PFSK-1 (cell line): ENCODE measurements around the gene MPPED1.
A peak's percentile ranks its signal among the peaks of the same experiment; 100 is the strongest.

Source experiments
- FOXP2 ChIP-seq: optimal IDR thresholded peaks from 2 replicates; pipeline ENCODE3; 2011; ENCODE audit warnings: borderline replicate concordance, control low read depth, inconsistent platforms; ENCODE audit not compliant: insufficient read depth; ENCODE audit errors: extremely low read length, extremely low read depth
- POLR2AphosphoS5 ChIP-seq: IDR thresholded peaks from 2 replicates; pipeline ENCODE4 v1.6.1; 2012; ENCODE audit warnings: low read depth, mild to moderate bottlenecking, control low read depth, low read length, moderate library complexity
- REST ChIP-seq, 2 experiments: IDR thresholded peaks; 2 replicates each; pipeline versions ENCODE4 v1.6.1 to v1.8.0; 2011 to 2012; ENCODE audit warnings: low read depth in 2 of 2, low read length in 2 of 2, control low read depth in 1 of 2, inconsistent platforms in 1 of 2, mild to moderate bottlenecking in 1 of 2, moderate library complexity in 1 of 2; ENCODE audit not compliant: insufficient read depth in 1 of 2
- SIN3A ChIP-seq: IDR thresholded peaks from 2 replicates; pipeline ENCODE4 v1.6.1; 2012; ENCODE audit warnings: mild to moderate bottlenecking, low read length, moderate library complexity, borderline replicate concordance; ENCODE audit not compliant: insufficient read depth
- TAF1 ChIP-seq: IDR thresholded peaks from 2 replicates; pipeline ENCODE4 v1.6.1; 2012; ENCODE audit warnings: low read length, control low read depth, borderline replicate concordance; ENCODE audit not compliant: insufficient read depth

MPPED1 gene

GRCh38 chr22:43384863-43385262 lies 27.0 kb upstream of the MPPED1 start:
- no peak for TF ChIP-seq REST (IDR thresholded peaks at IDR 0.05; ENCODE audit: insufficient read depth in 1 of 2, low read depth in 2 of 2, low read length in 2 of 2)
- TF ChIP-seq FOXP2 = no peak
- no peak for TF ChIP-seq TAF1
- TF ChIP-seq POLR2AphosphoS5 = no peak
- TF ChIP-seq SIN3A = no peak

- TF ChIP-seq SIN3A = no peak
- no peak for TF ChIP-seq REST (IDR thresholded peaks at IDR 0.05; ENCODE audit: insufficient read depth in 1 of 2, low read depth in 2 of 2, low read length in 2 of 2)
- no peak for TF ChIP-seq POLR2AphosphoS5
- TF ChIP-seq FOXP2 = no peak
- TF ChIP-seq TAF1 = no peak
Observed at GRCh38 chr22:43385770-43386641, 25.8 kb upstream of the MPPED1 start.

- TF ChIP-seq FOXP2 (no peak), TAF1 (no peak), POLR2AphosphoS5 (no peak), SIN3A (no peak), REST (IDR thresholded peaks at IDR 0.05; ENCODE audit: insufficient read depth in 1 of 2, low read depth in 2 of 2, low read length in 2 of 2) (no peak)
Observed at GRCh38 chr22:43387815-43388214, 24.0 kb upstream of the MPPED1 start.

GRCh38 chr22:43388420-43388851 lies 23.4 kb upstream of the MPPED1 start:
- no peak for TF ChIP-seq TAF1
- peak; percentile 38 for TF ChIP-seq FOXP2

GRCh38 chr22:43389227-43389836 lies 22.5 kb upstream of the MPPED1 start:
- TF ChIP-seq REST (IDR thresholded peaks at IDR 0.05; ENCODE audit: insufficient read depth in 1 of 2, low read depth in 2 of 2, low read length in 2 of 2) (no peak), TAF1 (no peak), SIN3A (no peak), FOXP2 (no peak), POLR2AphosphoS5 (no peak)
